NCI-H1694 (cell line): ENCODE measurements around the gene CSTPP1.
"Not testable (repeated sequence)": the region's sequence is repeated elsewhere in the genome, so short reads cannot be mapped to it uniquely, and the experiment has no call there.

Experiments
- DNase-seq: peaks from one replicate; lab custom pipeline; 2025; lab: John Stamatoyannopoulos, UW

CSTPP1 gene

GRCh38 chr11:46912526-46913150 lies 23.9 kb upstream of the CSTPP1 start:
- no peak for DNase-seq

GRCh38 chr11:46913484-46913883 lies 23.1 kb upstream of the CSTPP1 start:
- DNase-seq = no peak

- no peak for DNase-seq
Measured at GRCh38 chr11:46914363-46914762, 22.2 kb upstream of the CSTPP1 start.

GRCh38 chr11:46914910-46915309 lies 21.7 kb upstream of the CSTPP1 start:
- no peak for DNase-seq

GRCh38 chr11:46916286-46917108 lies 20.1 kb upstream of the CSTPP1 start:
- DNase-seq = peak; percentile 3

- no peak for DNase-seq
Measured at GRCh38 chr11:46917109-46917761, 19.3 kb upstream of the CSTPP1 start.

- DNase-seq = no peak
Measured at GRCh38 chr11:46917762-46918082, 18.8 kb upstream of the CSTPP1 start.

GRCh38 chr11:46918083-46918787 lies 18.3 kb upstream of the CSTPP1 start, which contains the start of gene LRP4:
Gene LRP4 (minus strand): TSS chr11:46918550. CDS start chr11:46918379, 171 bp downstream.
- DNase-seq = no peak

- no peak for DNase-seq
Measured at GRCh38 chr11:46918788-46919513, 17.6 kb upstream of the CSTPP1 start.

- DNase-seq = no peak
Measured at GRCh38 chr11:46920755-46921154, 15.8 kb upstream of the CSTPP1 start.

- not testable (repeated sequence) for DNase-seq
Measured at GRCh38 chr11:46927928-46928327, 8.6 kb upstream of the CSTPP1 start.

GRCh38 chr11:46928701-46929100 lies 7.9 kb upstream of the CSTPP1 start:
- not testable (repeated sequence) for DNase-seq

GRCh38 chr11:46930089-46930488 lies 6.5 kb upstream of the CSTPP1 start:
- DNase-seq = no peak

- DNase-seq = no peak
Measured at GRCh38 chr11:46942172-46942571, 5.6 kb downstream of the CSTPP1 start.

- DNase-seq = no peak
Measured at GRCh38 chr11:46944356-46945075, 8.0 kb downstream of the CSTPP1 start.

- no peak for DNase-seq
Measured at GRCh38 chr11:46947399-46948077, 11.0 kb downstream of the CSTPP1 start.

GRCh38 chr11:46948378-46949131 lies 12.0 kb downstream of the CSTPP1 start:
- no peak for DNase-seq

GRCh38 chr11:46949297-46949696 lies 12.7 kb downstream of the CSTPP1 start:
- DNase-seq = no peak

- no peak for DNase-seq
Measured at GRCh38 chr11:46951864-46952263, 15.3 kb downstream of the CSTPP1 start.

GRCh38 chr11:46952553-46952952 lies 16.0 kb downstream of the CSTPP1 start:
- no peak for DNase-seq
